HG03139 (cell line): ENCODE data around the gene DHX57.
A peak's percentile ranks its signal among the peaks of the same experiment; 100 is the strongest.

ENCODE experiments used
- ATAC-seq: cut with Tn5 transposase; IDR thresholded peaks from one replicate; pipeline ENCODE4 v1.9.1; 2021; ENCODE audit not compliant: unreplicated experiment

Gene DHX57

GRCh38 chr2:38875576-38876367 lies at the start of gene DHX57, which contains the start of gene MORN2:
DHX57 (minus strand) TSS chr2:38875934; CDS start chr2:38868405, 7,529 bp downstream.
MORN2 (plus strand) TSS chr2:38875976.
- ATAC-seq, result peak; percentile 100

- ATAC-seq, result no peak
These were observed 47.2 kb upstream of the DHX57 start for GRCh38 chr2:38922902-38923301.

GRCh38 chr2:38922389-38922788 lies 46.7 kb upstream of the DHX57 start:
- ATAC-seq, result no peak

GRCh38 chr2:38912619-38913018 lies 36.9 kb upstream of the DHX57 start:
- ATAC-seq, result no peak

- ATAC-seq, result no peak
These were observed 35.5 kb upstream of the DHX57 start for GRCh38 chr2:38911191-38911590.

DNA sequence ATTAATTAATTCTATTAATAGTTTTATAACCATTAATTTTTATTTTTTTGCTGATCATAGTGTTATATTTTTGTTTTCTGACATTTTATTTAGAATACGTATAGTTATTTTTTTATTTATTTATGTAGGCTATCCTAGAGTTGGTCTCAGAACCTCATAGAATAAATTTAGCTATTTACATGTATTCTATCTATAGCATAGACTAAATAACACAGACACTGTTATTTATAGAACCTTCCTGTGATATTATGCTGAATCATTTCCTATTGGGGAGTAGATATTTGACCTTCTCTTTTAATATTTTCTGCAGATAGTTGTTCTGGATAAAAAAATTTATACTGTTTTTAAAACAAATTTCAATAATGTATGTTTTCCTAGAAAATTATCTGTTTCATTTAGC lies 34.1 kb upstream of the DHX57 start:
- ATAC-seq, result no peak

DNA sequence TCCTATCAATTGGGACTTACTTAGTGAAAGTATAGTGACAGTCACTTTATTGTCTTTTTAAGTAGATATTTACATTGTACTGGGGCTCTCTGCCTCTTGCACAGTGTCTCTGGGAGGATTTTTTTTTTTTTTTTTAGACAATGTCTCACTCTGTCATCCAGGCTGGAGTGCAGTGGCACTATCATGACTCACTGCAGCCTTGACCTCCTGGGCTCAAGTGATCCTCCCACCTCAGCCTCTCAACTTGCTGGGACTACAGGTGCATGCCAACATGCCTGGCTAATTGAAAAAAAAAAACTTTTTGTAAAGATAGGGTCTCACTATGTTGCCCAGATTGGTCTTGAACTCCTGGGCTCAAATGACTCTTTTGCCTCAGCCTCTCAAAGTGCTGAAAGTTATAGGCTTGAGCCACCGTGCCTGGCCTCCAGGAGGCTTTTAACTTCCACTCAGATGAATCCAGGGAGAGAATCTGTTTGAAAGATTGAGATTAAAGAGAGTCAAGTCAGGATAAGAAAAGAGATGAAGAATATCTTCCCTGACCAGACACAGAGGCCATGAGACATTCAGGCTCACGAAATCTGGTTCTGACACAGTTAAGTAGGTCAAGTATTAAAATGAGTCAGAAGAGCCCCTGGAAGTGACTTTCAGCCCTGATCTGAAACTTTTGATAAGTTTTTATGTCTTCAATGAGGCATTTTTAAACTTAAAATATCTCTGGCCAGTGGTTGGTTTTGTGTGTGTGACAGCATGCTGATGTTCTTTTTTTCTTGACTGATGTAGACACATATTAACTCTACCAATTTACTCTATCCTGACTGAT lies 32.2 kb upstream of the DHX57 start:
- ATAC-seq, result peak; percentile 84

- no peak for ATAC-seq
These were observed 31.5 kb upstream of the DHX57 start for GRCh38 chr2:38907242-38907641.

GRCh38 chr2:38905251-38905650 lies 29.5 kb upstream of the DHX57 start:
- ATAC-seq, result no peak

DNA sequence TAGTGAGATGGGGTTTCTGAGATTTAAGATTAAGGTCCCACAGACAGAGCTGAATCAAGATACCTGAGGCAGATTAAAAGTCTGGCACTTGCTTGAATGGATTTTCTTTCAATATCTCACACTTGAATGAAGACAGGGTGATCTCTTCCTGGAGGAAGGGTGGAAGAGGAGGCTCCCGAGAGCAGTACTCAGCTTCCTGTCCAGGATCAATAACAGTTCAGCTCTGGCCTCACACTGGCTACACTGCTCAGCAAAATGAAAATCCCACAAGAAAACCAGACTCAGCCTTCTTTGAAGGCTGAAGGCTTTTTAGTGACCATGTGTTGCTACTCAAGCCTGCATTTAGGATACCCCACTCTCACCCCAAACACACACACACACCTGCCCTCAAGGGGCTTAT lies 25.0 kb upstream of the DHX57 start:
- no peak for ATAC-seq

GRCh38 chr2:38898256-38898655 lies 22.5 kb upstream of the DHX57 start:
- ATAC-seq, result no peak

- no peak for ATAC-seq
These were observed 17.1 kb upstream of the DHX57 start for GRCh38 chr2:38892819-38893218.

DNA sequence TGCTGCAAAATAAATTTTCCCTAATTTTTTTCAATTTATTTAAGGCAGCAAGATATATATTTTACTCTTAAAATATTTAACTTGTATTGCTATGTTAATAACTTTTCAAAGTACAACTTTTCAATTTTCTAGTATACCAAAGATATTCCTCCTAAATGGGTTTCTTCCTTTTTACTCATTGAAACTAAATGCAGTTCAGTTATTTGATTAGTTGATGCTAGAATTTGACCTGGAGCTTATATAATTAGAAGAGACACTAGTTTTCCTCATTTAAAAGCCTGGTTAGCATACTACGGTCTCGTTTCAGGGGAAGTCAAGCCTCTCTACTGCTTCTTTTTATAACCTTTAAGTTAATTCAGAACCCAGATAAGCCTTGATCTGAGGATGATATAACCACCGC lies 13.8 kb upstream of the DHX57 start, which contains the start of gene ARHGEF33:
Gene ARHGEF33, plus strand, starts transcription at position 301 of the 400 bp plus-strand sequence. CDS start 29,573 bp downstream, outside the sequence.
- ATAC-seq, result no peak

DNA sequence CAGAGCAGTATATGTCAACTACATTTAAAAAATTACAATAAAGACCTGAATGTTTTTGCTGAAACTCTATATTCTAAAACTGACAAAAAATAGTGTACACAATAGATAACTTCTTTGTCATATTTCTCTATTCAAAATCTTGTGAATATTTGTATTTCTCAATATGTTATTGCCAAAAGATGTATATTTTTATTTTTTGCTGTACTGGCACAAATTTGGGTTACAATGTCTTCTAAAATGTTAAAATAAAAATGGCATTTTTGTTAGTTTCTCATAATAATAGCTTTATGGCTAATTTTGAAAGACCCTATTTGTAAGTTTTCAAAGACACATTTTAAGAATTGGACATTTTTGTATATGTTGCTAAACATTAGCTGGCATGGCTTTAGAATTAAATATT lies 13.3 kb upstream of the DHX57 start:
- no peak for ATAC-seq

GRCh38 chr2:38887902-38888554 lies 12.3 kb upstream of the DHX57 start:
- ATAC-seq, result no peak

- no peak for ATAC-seq
These were observed 11.6 kb upstream of the DHX57 start for GRCh38 chr2:38887347-38887746.

GRCh38 chr2:38886063-38886462 lies 10.3 kb upstream of the DHX57 start:
- ATAC-seq, result no peak

DNA sequence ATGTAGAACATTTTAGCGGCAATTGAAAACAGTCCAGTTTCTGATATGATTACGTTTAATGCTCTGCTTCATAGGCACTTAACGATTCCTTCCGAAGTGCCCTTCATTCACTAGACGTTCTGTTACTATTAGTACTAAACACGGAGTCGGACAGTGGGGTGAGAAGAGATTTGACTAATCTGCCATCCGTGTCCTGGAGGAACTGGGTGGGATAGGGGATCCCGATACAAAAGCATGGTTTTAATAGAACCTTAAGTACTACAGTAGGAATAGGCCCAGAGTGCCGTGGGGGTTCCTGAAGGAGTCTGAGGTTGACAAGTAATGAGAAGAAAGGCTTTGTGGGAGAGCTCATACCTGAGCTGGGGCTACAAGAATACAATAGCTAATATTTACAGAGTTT lies 673 bp upstream of the DHX57 start:
- ATAC-seq, result no peak

- ATAC-seq, result no peak
These were observed 533 bp downstream of the DHX57 start for GRCh38 chr2:38875227-38875575.

- no peak for ATAC-seq
These were observed 2.0 kb downstream of the DHX57 start for GRCh38 chr2:38873763-38874162.

GRCh38 chr2:38871432-38871831 lies 4.3 kb downstream of the DHX57 start:
- ATAC-seq, result no peak
